Spleen (tissue), 11 donors: ENCODE data around the gene FAT4. TPM values are rescaled to one million over a fixed set of nuclear protein-coding genes. Genes with fewer than 3 reads are reported as not detected.

Experiments
- DNase-seq: peaks from one replicate; pipeline ENCODE4 v3.0.0-alpha.2; 2020
- H3K27ac ChIP-seq, 8 donors: fragments of 200-600 bp; sonication (generic) in 7 of 8; 1 replicate in 4 of 8; 2 replicates in 4 of 8; pipeline versions ENCODE4 v1.5.0 to v1.8.0; 2016 to 2021; ENCODE audit warnings: inconsistent platforms in 4 of 8, mild to moderate bottlenecking in 4 of 8, moderate library complexity in 1 of 8
- H3K27me3 ChIP-seq, 7 donors: fragments of 200-600 bp; sonication (generic) in 6 of 7; replicated peaks in 1 of 7; 1 replicate in 4 of 7; 2 replicates in 3 of 7; pipeline versions ENCODE4 v1.5.0 to v1.8.0; 2016 to 2021; ENCODE audit warnings: inconsistent platforms in 3 of 7, mild to moderate bottlenecking in 1 of 7
- H3K36me3 ChIP-seq, 6 donors: fragments of 200-600 bp; sonication (generic) in 5 of 6; 1 replicate in 4 of 6; 2 replicates in 2 of 6; pipeline versions ENCODE4 v1.5.0 to v1.8.0; 2016 to 2021; ENCODE audit warnings: inconsistent platforms in 2 of 6
- H3K4me1 ChIP-seq, 6 donors: fragments of 200-600 bp; sonication (generic) in 5 of 6; 1 replicate in 3 of 6; 2 replicates in 3 of 6; pipeline versions ENCODE4 v1.5.0 to v1.8.0; 2016 to 2021; ENCODE audit warnings: inconsistent platforms in 3 of 6
- H3K4me3 ChIP-seq, 8 donors: fragments of 200-600 bp; sonication (generic) in 7 of 8; 1 replicate in 4 of 8; 2 replicates in 4 of 8; pipeline versions ENCODE4 v1.5.0 to v1.8.0; 2016 to 2021; ENCODE audit warnings: inconsistent platforms in 4 of 8, mild to moderate bottlenecking in 4 of 8, moderate library complexity in 2 of 8
- H3K9me3 ChIP-seq, 8 donors: fragments of 200-600 bp; sonication (generic) in 7 of 8; 1 replicate in 4 of 8; 2 replicates in 4 of 8; pipeline versions ENCODE4 v1.5.0 to v1.8.0; 2016 to 2021; ENCODE audit warnings: inconsistent platforms in 4 of 8
- POLR2A ChIP-seq, 3 donors: fragments of 450-650 bp; IDR thresholded peaks; one replicate each; pipeline ENCODE4 v1.5.1; 2017; ENCODE audit warnings: antibody characterized with exemption in 3 of 3, mild to moderate bottlenecking in 1 of 3
- POLR2AphosphoS5 ChIP-seq, 3 donors: sonication (generic); formaldehyde crosslinking; IDR thresholded peaks; one replicate each; pipeline ENCODE4 v1.5.1; 2017; ENCODE audit warnings: antibody characterized with exemption in 3 of 3
- intact Hi-C: fragments of 100-400 bp; cut with DNase I; formaldehyde crosslinking; loops from one replicate; pipeline ENCODE4 v1.15.0; 2023; ENCODE audit warnings: low total_unique reads
- polyA plus RNA-seq, 3 donors: library from polyadenylated mRNA; stranded (reverse); fragments of 200-250 nt; gene quantifications; one replicate each; pipeline ENCODE4 v1.2.1, GENCODE V29; 2013
- small RNA-seq, 4 donors: library from RNA; depleted of rRNA; stranded (forward); fragments of <200 nt; gene quantifications; one replicate each; pipeline ENCODE3, GENCODE V24; 2016
- total RNA-seq, 7 donors: library from RNA; depleted of rRNA in 3 of 7; stranded (reverse); fragments of >200 nt in 3 of 7; fragmentation: NEBNext Ultra II Directional in 4 of 7; extraction: Animal tissue kit (Norgen Biotek cat#: 25700) in 4 of 7; gene quantifications; one replicate each; pipeline versions ENCODE4 v1.1.0 to v1.2.1, GENCODE V29; 2016 to 2021
- TF ChIP-seq, protein P1 (sequence below), 11 experiments: fragments of 200-600 bp in 7 of 11; fragments of 450-650 bp in 4 of 11; sonication (generic) in 4 of 11; IDR thresholded peaks in 8 of 11; conservative IDR thresholded peaks in 3 of 11; 1 replicate in 7 of 11; 2 replicates in 4 of 11; pipeline versions ENCODE4 v1.4.0 to v1.8.0; 2016 to 2021; ENCODE audit warnings: antibody characterized with exemption in 11 of 11, inconsistent platforms in 4 of 11, mild to moderate bottlenecking in 1 of 11
- donor health status: healthy with polysubstance abuse.
- donor health status: DM: no; HTN: no; CAD: no; lungs with moderate emphysema.
- donor health status: DM: no; HTN: no; CAD: no.
- donor health status: Bipolar disorder and iron deficiency.
- donor health status: healthy.
- donor health status: DM: no; HTN: no; CAD: no.
- donor health status: DM: yes; HTN: yes; CAD: no.

FAT4 gene
- total and polyA plus RNA-seq, 10 donors, result 0.24 to 41.2 (median 18.2) TPM

GRCh38 chr4:125360727-125361126 lies 46.0 kb downstream of the FAT4 start:
- intact Hi-C loops, result no loop called here
- peaks cover 0 to 5% (median 0%) of the 10 kb centered on the region in 8 donors for H3K9me3 ChIP-seq
- H3K4me1 ChIP-seq, result peaks cover 0 to 2% (median 0%) of the 10 kb centered on the region in 6 donors
- no peak for DNase-seq
- H3K4me3 ChIP-seq, result no peak overlapping the region
- no peaks in the 10 kb centered on the region for H3K36me3 ChIP-seq
- no peak overlapping the region for H3K27ac ChIP-seq
- no peaks in the 10 kb centered on the region for H3K27me3 ChIP-seq
- no peak for TF ChIP-seq POLR2A (IDR thresholded peaks at IDR 0.05)
- TF ChIP-seq, protein P1, sequence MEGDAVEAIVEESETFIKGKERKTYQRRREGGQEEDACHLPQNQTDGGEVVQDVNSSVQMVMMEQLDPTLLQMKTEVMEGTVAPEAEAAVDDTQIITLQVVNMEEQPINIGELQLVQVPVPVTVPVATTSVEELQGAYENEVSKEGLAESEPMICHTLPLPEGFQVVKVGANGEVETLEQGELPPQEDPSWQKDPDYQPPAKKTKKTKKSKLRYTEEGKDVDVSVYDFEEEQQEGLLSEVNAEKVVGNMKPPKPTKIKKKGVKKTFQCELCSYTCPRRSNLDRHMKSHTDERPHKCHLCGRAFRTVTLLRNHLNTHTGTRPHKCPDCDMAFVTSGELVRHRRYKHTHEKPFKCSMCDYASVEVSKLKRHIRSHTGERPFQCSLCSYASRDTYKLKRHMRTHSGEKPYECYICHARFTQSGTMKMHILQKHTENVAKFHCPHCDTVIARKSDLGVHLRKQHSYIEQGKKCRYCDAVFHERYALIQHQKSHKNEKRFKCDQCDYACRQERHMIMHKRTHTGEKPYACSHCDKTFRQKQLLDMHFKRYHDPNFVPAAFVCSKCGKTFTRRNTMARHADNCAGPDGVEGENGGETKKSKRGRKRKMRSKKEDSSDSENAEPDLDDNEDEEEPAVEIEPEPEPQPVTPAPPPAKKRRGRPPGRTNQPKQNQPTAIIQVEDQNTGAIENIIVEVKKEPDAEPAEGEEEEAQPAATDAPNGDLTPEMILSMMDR (IDR thresholded peaks at IDR 0.05 in 8 of 11, conservative IDR thresholded peaks at IDR 0.05 in 3 of 11), result no peak
- TF ChIP-seq POLR2AphosphoS5 (IDR thresholded peaks at IDR 0.05), result no peak

Small RNA genes within 50 kb of the gene (small RNA-seq; reads per million reads assigned to genes)
- 0 reads per million in 4 donors for gene RF00019
